Endodermal cell (in vitro differentiated cells): ENCODE results near the gene VSIG4. TPM values are rescaled to one million over a fixed set of nuclear protein-coding genes. Genes with fewer than 3 reads are reported as not detected.

ENCODE experiments used
- DNase-seq: peaks from one replicate; pipeline ENCODE4 v3.0.0-alpha.2; 2017
- H3K27ac ChIP-seq: 2 replicates; pipeline ENCODE4 v1.5.1; 2013; ENCODE audit warnings: mild to moderate bottlenecking, low read depth, low read length, moderate library complexity
- H3K27me3 ChIP-seq: 2 replicates; pipeline ENCODE4 v1.6.1; 2013; ENCODE audit warnings: mild to moderate bottlenecking, low read length, moderate library complexity; ENCODE audit not compliant: insufficient read depth, control insufficient read depth, poor library complexity, severe bottlenecking
- H3K36me3 ChIP-seq: 2 replicates; pipeline ENCODE4 v1.7.0; 2013; ENCODE audit warnings: mild to moderate bottlenecking, low read length, moderate library complexity; ENCODE audit not compliant: control insufficient read depth, insufficient read depth
- H3K4me1 ChIP-seq: one replicate; pipeline ENCODE4 v1.7.0; 2013; ENCODE audit warnings: low read length; ENCODE audit not compliant: control insufficient read depth, insufficient read depth
- H3K4me3 ChIP-seq: 2 replicates; pipeline ENCODE4 v1.5.1; 2013; ENCODE audit warnings: mild to moderate bottlenecking, low read length, moderate library complexity
- H3K9ac ChIP-seq: 2 replicates; pipeline ENCODE4 v1.6.1; 2013; ENCODE audit warnings: mild to moderate bottlenecking, low read length, moderate library complexity; ENCODE audit not compliant: poor library complexity, severe bottlenecking; ENCODE audit errors: extremely low read depth
- H3K9me3 ChIP-seq: 2 replicates; pipeline ENCODE4 v1.6.1; 2013; ENCODE audit warnings: mild to moderate bottlenecking, low read length, moderate library complexity; ENCODE audit not compliant: control insufficient read depth
- H3K27ac Mint-ChIP-seq: 2 replicates; pipeline ENCODE4 v1.8.0; 2020; ENCODE audit warnings: mixed read lengths
- H3K27me3 Mint-ChIP-seq: 2 replicates; pipeline ENCODE4 v1.8.0; 2021; ENCODE audit warnings: mild to moderate bottlenecking, mixed read lengths; ENCODE audit not compliant: insufficient read depth
- H3K36me3 Mint-ChIP-seq: 2 replicates; pipeline ENCODE4 v1.8.0; 2020; ENCODE audit warnings: low read depth, mixed read lengths
- H3K4me1 Mint-ChIP-seq: 2 replicates; pipeline ENCODE4 v1.8.0; 2020; ENCODE audit warnings: mixed read lengths
- H3K4me3 Mint-ChIP-seq: 2 replicates; pipeline ENCODE4 v1.8.0; 2020; ENCODE audit warnings: mild to moderate bottlenecking, moderate library complexity, mixed read lengths
- H3K9me3 Mint-ChIP-seq: 2 replicates; pipeline ENCODE4 v1.8.0; 2020; ENCODE audit warnings: mild to moderate bottlenecking, mixed read lengths
- CTCF ChIP-seq: fragments of 200-600 bp; sonication (generic); conservative IDR thresholded peaks from 2 replicates; pipeline ENCODE4 v1.5.0; 2021; ENCODE audit warnings: antibody characterized with exemption, mild to moderate bottlenecking
- WGBS, 2 experiments: methylation state at CpG; one replicate each; pipeline versions ENCODE4 v1.1.5 to v1.1.7; 2013; ENCODE audit warnings: missing lambda C conversion rate in 2 of 2, mixed read lengths in 1 of 2; ENCODE audit not compliant: insufficient coverage in 1 of 2, insufficient read length in 1 of 2; 5-methylcytosine and 5-hydroxymethylcytosine counted together
- total RNA-seq, 2 donors: library from RNA; stranded (reverse); fragmentation: NEBNext Ultra II Directional in 1 of 2; extraction: Animal tissue kit (Norgen Biotek cat#: 25700) in 1 of 2; gene quantifications; 2 replicates in 1 of 2; 3 replicates in 1 of 2; pipeline ENCODE4 v1.2.1, GENCODE V29; 2021

Gene VSIG4
- total RNA-seq, 2 donors from 2014 or later, result not detected

- no peaks in the 10 kb centered on the region for H3K9me3 ChIP-seq
- Mint-ChIP-seq H3K9me3 (peaks cover 43% of the 10 kb centered on the region), H3K4me1 (peaks cover 3% of the 10 kb centered on the region), H3K27me3 (no peaks in the 10 kb centered on the region), H3K27ac (no peak overlapping the region), H3K36me3 (no peaks in the 10 kb centered on the region), H3K4me3 (no peak overlapping the region)
- no peak for TF ChIP-seq CTCF
- H3K9ac ChIP-seq, result no peak overlapping the region
- no peaks in the 10 kb centered on the region for H3K27me3 ChIP-seq
- no peak overlapping the region for H3K27ac ChIP-seq
- no peak overlapping the region for H3K4me3 ChIP-seq
- H3K4me1 ChIP-seq, result no peaks in the 10 kb centered on the region
- no peak for DNase-seq
- WGBS, 2 experiments, result 81% methylated on average over 1 of the region's 1 CpG; no CpG with 5 or more reads in 1 of the 2 experiments
- no peaks in the 10 kb centered on the region for H3K36me3 ChIP-seq
These were observed 39.7 kb downstream of the VSIG4 start for GRCh38 chrX:66000178-66000577.

GRCh38 chrX:65999563-66000148 lies 40.2 kb downstream of the VSIG4 start:
- no peak overlapping the region for H3K27ac Mint-ChIP-seq
- Histone ChIP-seq H3K27ac (no peak overlapping the region), H3K9me3 (no peaks in the 10 kb centered on the region), H3K27me3 (no peaks in the 10 kb centered on the region), H3K4me3 (no peak overlapping the region), H3K4me1 (no peaks in the 10 kb centered on the region), H3K36me3 (no peaks in the 10 kb centered on the region), H3K9ac (no peak overlapping the region)
- TF ChIP-seq CTCF, result no peak
- no peak for DNase-seq
- 95% methylated on average over 1 of the region's 1 CpG; no CpG with 5 or more reads in 1 of the 2 experiments for WGBS, 2 experiments
- no peaks in the 10 kb centered on the region for H3K36me3 Mint-ChIP-seq
- peaks cover 45% of the 10 kb centered on the region for H3K9me3 Mint-ChIP-seq
- peaks cover 3% of the 10 kb centered on the region for H3K4me1 Mint-ChIP-seq
- H3K27me3 Mint-ChIP-seq, result no peaks in the 10 kb centered on the region
- H3K4me3 Mint-ChIP-seq, result no peak overlapping the region

GRCh38 chrX:65999029-65999562 lies 40.8 kb downstream of the VSIG4 start:
- peaks cover 3% of the 10 kb centered on the region for H3K4me1 Mint-ChIP-seq
- no peak overlapping the region for H3K4me3 Mint-ChIP-seq
- H3K27me3 ChIP-seq, result no peaks in the 10 kb centered on the region
- H3K9ac ChIP-seq, result no peak overlapping the region
- H3K27ac Mint-ChIP-seq, result no peak overlapping the region
- H3K4me1 ChIP-seq, result no peaks in the 10 kb centered on the region
- no peaks in the 10 kb centered on the region for H3K36me3 ChIP-seq
- H3K4me3 ChIP-seq, result no peak overlapping the region
- TF ChIP-seq CTCF, result no peak
- 92% methylated on average over 2 of the region's 3 CpGs; no CpG with 5 or more reads in 1 of the 2 experiments for WGBS, 2 experiments
- no peaks in the 10 kb centered on the region for H3K36me3 Mint-ChIP-seq
- DNase-seq, result no peak
- H3K9me3 Mint-ChIP-seq, result peaks cover 43% of the 10 kb centered on the region
- no peaks in the 10 kb centered on the region for H3K27me3 Mint-ChIP-seq
- H3K9me3 ChIP-seq, result no peaks in the 10 kb centered on the region
- no peak overlapping the region for H3K27ac ChIP-seq
